Smooth muscle cell of bladder (primary cell): ENCODE data around the gene FN3K. TPM values are rescaled to one million over a fixed set of nuclear protein-coding genes. Genes with fewer than 3 reads are reported as not detected.

Experiments used
- total RNA-seq: library from RNA; depleted of rRNA; stranded (reverse); fragments of >200 nt; gene quantifications from 2 replicates; pipeline ENCODE4 v1.2.3, GENCODE V29; 2014

Gene FN3K
- total RNA-seq = 4.6 and 4.9 TPM in 2 replicates

GRCh38 chr17:82734987-82735866, at the start of gene FN3K:
TSS of gene FN3K (plus strand) at chr17:82735615. CDS start at chr17:82735637, 22 bp downstream.

GRCh38 chr17:82698065-82698973, 37.1 kb upstream of the FN3K start, which contains the start of gene RAB40B:
TSS of gene RAB40B (minus strand) at chr17:82698698. CDS start at chr17:82698596, 102 bp downstream.

GRCh38 chr17:82716203-82717010, 19.0 kb upstream of the FN3K start, which contains the start of gene FN3KRP:
TSS of gene FN3KRP (plus strand) at chr17:82716706. CDS start at chr17:82716756, 50 bp downstream.

GRCh38 chr17:82751571-82752370, 16.4 kb downstream of the FN3K start, which contains the start of gene TBCD:
TSS of gene TBCD (plus strand) at chr17:82752065. CDS start at chr17:82752194, 129 bp downstream.

Other genes with a start within 250 kb of the FN3K start
- gene FOXK2, start 215.9 kb upstream of the FN3K start, total RNA-seq = 19.9 and 26.0 TPM in 2 replicates
- gene WDR45B, start 87.2 kb upstream of the FN3K start, total RNA-seq = 55.9 and 56.2 TPM in 2 replicates
- 5.3 and 7.3 TPM in 2 replicates for gene RAB40B, start 36.9 kb upstream of the FN3K start, total RNA-seq
- gene FN3KRP, start 18.9 kb upstream of the FN3K start, total RNA-seq = 10.7 and 13.4 TPM in 2 replicates
- 21.5 and 26.3 TPM in 2 replicates for gene TBCD, start 16.4 kb downstream of the FN3K start, total RNA-seq
- gene ZNF750, start 104.4 kb downstream of the FN3K start, total RNA-seq = not detected in 2 replicates